SK-N-SH (cell line): ENCODE results near the gene PALM. TPM values are rescaled to one million over a fixed set of nuclear protein-coding genes. Genes with fewer than 3 reads are reported as not detected.

Source experiments
- CTCF ChIA-PET: fragments of 300-600, 350-600 bp; formaldehyde crosslinking; extraction: SDS; loops from one replicate; lab custom pipeline; 2021; lab: Yijun Ruan, JAX
- POLR2A ChIA-PET: fragments of 350-600 bp; sonication (Branson Sonifier 250); formaldehyde crosslinking; extraction: SDS; loops from one replicate; lab custom pipeline; 2020; ENCODE audit warnings: antibody characterized with exemption, inconsistent platforms; lab: Yijun Ruan, JAX
- DNase-seq: peaks from one replicate; pipeline ENCODE4 v3.0.0; 2012
- H2AFZ ChIP-seq: fragments of 200-600 bp; sonication (generic); 2 replicates; pipeline ENCODE4 v1.8.1; 2016; ENCODE audit warnings: antibody characterized with exemption, mild to moderate bottlenecking, low read depth
- H3F3A ChIP-seq: fragments of 200-600 bp; sonication (generic); replicated peaks from 2 replicates; pipeline ENCODE3; 2016; ENCODE audit warnings: antibody characterized with exemption, mild to moderate bottlenecking; ENCODE audit not compliant: insufficient read depth
- H3K27ac ChIP-seq, 2 experiments: fragments of 200-500 bp in 1 of 2; fragments of 200-600 bp in 1 of 2; sonication (Bioruptor generic) in 1 of 2; sonication (generic), shearing (Covaris generic) in 1 of 2; 2 replicates each; pipeline versions ENCODE4 v1.5.1 to v1.6.1; 2014 to 2016; ENCODE audit warnings: low read depth in 2 of 2, inconsistent platforms in 1 of 2, low read length in 1 of 2, mild to moderate bottlenecking in 1 of 2, mixed read lengths in 1 of 2
- H3K27me3 ChIP-seq: fragments of 200-600 bp; sonication (generic), shearing (Covaris generic); 2 replicates; pipeline ENCODE4 v1.6.1; 2016; ENCODE audit warnings: mixed run types; ENCODE audit not compliant: insufficient read depth
- H3K36me3 ChIP-seq, 2 experiments: fragments of 200-500 bp in 1 of 2; fragments of 200-600 bp in 1 of 2; sonication (Bioruptor generic) in 1 of 2; sonication (generic) in 1 of 2; replicated peaks in 1 of 2; 2 replicates each; pipeline versions ENCODE3 to v1.5.1; 2014 to 2016; ENCODE audit warnings: low read length in 1 of 2, mild to moderate bottlenecking in 1 of 2; ENCODE audit not compliant: insufficient read depth in 2 of 2, control insufficient read depth in 1 of 2
- H3K4me1 ChIP-seq, 2 experiments: fragments of 200-500 bp in 1 of 2; fragments of 200-600 bp in 1 of 2; sonication (Bioruptor generic) in 1 of 2; sonication (generic), shearing (Covaris generic) in 1 of 2; 2 replicates each; pipeline versions ENCODE4 v1.5.1 to v1.6.1; 2014 to 2016; ENCODE audit warnings: low read depth in 1 of 2, low read length in 1 of 2, mixed run types in 1 of 2; ENCODE audit not compliant: insufficient read depth in 2 of 2, control insufficient read depth in 1 of 2
- H3K4me2 ChIP-seq: fragments of 200-600 bp; sonication (generic), shearing (Covaris generic); 2 replicates; pipeline ENCODE4 v1.6.1; 2017; ENCODE audit warnings: mixed run types
- H3K4me3 ChIP-seq, 2 experiments: fragments of 200-500 bp in 1 of 2; fragments of 200-600 bp in 1 of 2; sonication (Bioruptor generic) in 1 of 2; sonication (generic), shearing (Covaris generic) in 1 of 2; 2 replicates each; pipeline versions ENCODE4 v1.5.1 to v1.8.1; 2014 to 2016; ENCODE audit warnings: low read depth in 2 of 2, inconsistent platforms in 1 of 2, low read length in 1 of 2, mild to moderate bottlenecking in 1 of 2, mixed read lengths in 1 of 2, moderate library complexity in 1 of 2
- H3K79me2 ChIP-seq: fragments of 200-600 bp; sonication (generic); 2 replicates; pipeline ENCODE4 v1.8.1; 2017; ENCODE audit warnings: mild to moderate bottlenecking; ENCODE audit not compliant: insufficient read depth
- H3K9ac ChIP-seq: fragments of 200-600 bp; sonication (generic); 2 replicates; pipeline ENCODE4 v1.6.1; 2017; ENCODE audit warnings: mixed run types
- H3K9me2 ChIP-seq: fragments of 200-600 bp; sonication (generic); 2 replicates; pipeline ENCODE4 v1.6.1; 2017; ENCODE audit warnings: mixed run types
- H3K9me3 ChIP-seq: fragments of 200-600 bp; sonication (generic); 2 replicates; pipeline ENCODE4 v1.6.1; 2017; ENCODE audit warnings: mixed run types, mild to moderate bottlenecking, moderate library complexity
- H4K20me1 ChIP-seq: fragments of 200-600 bp; sonication (generic); 2 replicates; pipeline ENCODE4 v1.6.1; 2017; ENCODE audit warnings: mild to moderate bottlenecking, mixed run types; ENCODE audit not compliant: insufficient read depth
- FOXJ3 ChIP-seq: sonication (generic); formaldehyde crosslinking; IDR thresholded peaks from 2 replicates; pipeline ENCODE4 v1.5.1; 2020; ENCODE audit warnings: mild to moderate bottlenecking, missing genetic modification reagents
- FOXM1 ChIP-seq: IDR thresholded peaks from 2 replicates; pipeline ENCODE4 v1.4.0; 2012; ENCODE audit warnings: low read depth, mild to moderate bottlenecking
- GATA2 ChIP-seq: sonication (generic); formaldehyde crosslinking; IDR thresholded peaks from 2 replicates; pipeline ENCODE4 v1.5.0; 2020; ENCODE audit warnings: mild to moderate bottlenecking, missing genetic modification reagents
- JUND ChIP-seq: IDR thresholded peaks from 2 replicates; pipeline ENCODE4 v1.4.0; 2012
- MEF2A ChIP-seq: IDR thresholded peaks from 2 replicates; pipeline ENCODE4 v1.4.0; 2012; ENCODE audit warnings: low read depth, borderline replicate concordance
- RCOR1 ChIP-seq: fragments of 150-350 bp; IDR thresholded peaks from 2 replicates; pipeline ENCODE4 v1.6.1; 2017; ENCODE audit warnings: antibody characterized with exemption, low read length
- RFX5 ChIP-seq: IDR thresholded peaks from 2 replicates; pipeline ENCODE4 v1.6.1; 2012; ENCODE audit warnings: mild to moderate bottlenecking, improper control_type of control experiment, low read length
- RXRA ChIP-seq: IDR thresholded peaks from 2 replicates; pipeline ENCODE4 v1.4.0; 2012; ENCODE audit warnings: low read depth, mild to moderate bottlenecking, borderline replicate concordance
- TAF1 ChIP-seq: IDR thresholded peaks from 2 replicates; pipeline ENCODE4 v1.6.1; 2012; ENCODE audit warnings: low read depth, mild to moderate bottlenecking, low read length, moderate library complexity, borderline replicate concordance
- TCF12 ChIP-seq: IDR thresholded peaks from 2 replicates; pipeline ENCODE4 v1.4.0; 2012
- TEAD4 ChIP-seq: IDR thresholded peaks from 2 replicates; pipeline ENCODE4 v1.4.0; 2012; ENCODE audit warnings: mild to moderate bottlenecking, borderline replicate concordance; ENCODE audit not compliant: insufficient read depth
- YY1 ChIP-seq: IDR thresholded peaks from 2 replicates; pipeline ENCODE4 v1.4.0; 2012; ENCODE audit warnings: low read depth, mild to moderate bottlenecking
- WGBS: methylation state at CpG from one replicate; pipeline ENCODE4 v1.1.6; 2017; ENCODE audit warnings: low lambda C conversion rate; 5-methylcytosine and 5-hydroxymethylcytosine counted together
- polyA plus RNA-seq, 3 experiments: library from polyadenylated mRNA; depleted of rRNA; stranded (reverse); fragments of >200 nt; gene quantifications; 2 replicates each; pipeline ENCODE4 v1.2.3, GENCODE V29; 2012
- TF ChIP-seq, protein P1 (sequence below): IDR thresholded peaks from 2 replicates; pipeline ENCODE4; 2012
- TF ChIP-seq, protein P2 (sequence below): fragments of 200-600 bp; sonication (generic); IDR thresholded peaks from 2 replicates; pipeline ENCODE4 v1.6.1; 2017; ENCODE audit warnings: antibody characterized with exemption, mild to moderate bottlenecking, moderate library complexity
- TF ChIP-seq, protein P3 (sequence below): IDR thresholded peaks from 2 replicates; pipeline ENCODE4 v1.4.0; 2012; ENCODE audit warnings: low read depth

PALM gene
- polyA plus RNA-seq, 1 of the 3 experiments (the other 2 are of a cell fraction): 15.6 TPM

DNA sequence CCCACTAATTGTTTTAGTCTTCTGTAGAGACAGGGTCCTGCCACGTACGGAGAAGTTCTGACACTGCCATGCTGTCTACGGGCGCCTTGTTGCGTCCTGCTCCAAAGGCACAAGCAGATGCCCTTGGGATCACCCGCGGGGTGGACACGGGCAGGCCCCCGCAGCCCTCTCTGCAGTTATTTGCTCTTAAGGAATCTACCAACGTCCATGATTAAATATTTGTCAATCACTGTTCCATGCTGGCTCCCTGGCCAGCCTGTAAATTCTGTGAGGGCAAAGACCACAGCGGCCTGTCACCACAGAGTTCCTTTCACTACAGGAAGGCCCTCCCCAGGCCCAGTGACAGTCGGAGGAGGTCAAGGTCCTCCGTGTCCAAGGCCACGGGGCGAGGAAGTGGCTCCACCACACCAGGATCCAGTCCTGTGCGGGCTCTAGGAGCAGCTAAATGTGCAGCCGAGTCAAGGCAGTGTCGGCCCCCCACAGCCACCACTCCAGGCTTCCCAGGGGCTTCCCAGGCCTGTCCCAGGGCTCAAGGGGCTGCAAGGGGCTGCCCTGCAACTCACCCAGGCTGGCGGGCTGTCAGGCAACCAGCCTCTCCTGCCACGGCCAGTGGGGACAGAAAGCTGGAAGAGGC lies 47.8 kb upstream of the PALM start (continued):
- no peak for TF ChIP-seq RCOR1
- TF ChIP-seq, protein P1, sequence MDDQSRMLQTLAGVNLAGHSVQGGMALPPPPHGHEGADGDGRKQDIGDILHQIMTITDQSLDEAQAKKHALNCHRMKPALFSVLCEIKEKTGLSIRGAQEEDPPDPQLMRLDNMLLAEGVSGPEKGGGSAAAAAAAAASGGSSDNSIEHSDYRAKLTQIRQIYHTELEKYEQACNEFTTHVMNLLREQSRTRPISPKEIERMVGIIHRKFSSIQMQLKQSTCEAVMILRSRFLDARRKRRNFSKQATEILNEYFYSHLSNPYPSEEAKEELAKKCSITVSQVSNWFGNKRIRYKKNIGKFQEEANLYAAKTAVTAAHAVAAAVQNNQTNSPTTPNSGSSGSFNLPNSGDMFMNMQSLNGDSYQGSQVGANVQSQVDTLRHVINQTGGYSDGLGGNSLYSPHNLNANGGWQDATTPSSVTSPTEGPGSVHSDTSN: no peak
- no peak for TF ChIP-seq RXRA

GRCh38 chr19:661427-662196 lies 47.1 kb upstream of the PALM start:
- TF ChIP-seq TAF1: no peak
- TF ChIP-seq RXRA: no peak
- TF ChIP-seq FOXM1: no peak
- no peak for TF ChIP-seq YY1
- TF ChIP-seq, protein P2, sequence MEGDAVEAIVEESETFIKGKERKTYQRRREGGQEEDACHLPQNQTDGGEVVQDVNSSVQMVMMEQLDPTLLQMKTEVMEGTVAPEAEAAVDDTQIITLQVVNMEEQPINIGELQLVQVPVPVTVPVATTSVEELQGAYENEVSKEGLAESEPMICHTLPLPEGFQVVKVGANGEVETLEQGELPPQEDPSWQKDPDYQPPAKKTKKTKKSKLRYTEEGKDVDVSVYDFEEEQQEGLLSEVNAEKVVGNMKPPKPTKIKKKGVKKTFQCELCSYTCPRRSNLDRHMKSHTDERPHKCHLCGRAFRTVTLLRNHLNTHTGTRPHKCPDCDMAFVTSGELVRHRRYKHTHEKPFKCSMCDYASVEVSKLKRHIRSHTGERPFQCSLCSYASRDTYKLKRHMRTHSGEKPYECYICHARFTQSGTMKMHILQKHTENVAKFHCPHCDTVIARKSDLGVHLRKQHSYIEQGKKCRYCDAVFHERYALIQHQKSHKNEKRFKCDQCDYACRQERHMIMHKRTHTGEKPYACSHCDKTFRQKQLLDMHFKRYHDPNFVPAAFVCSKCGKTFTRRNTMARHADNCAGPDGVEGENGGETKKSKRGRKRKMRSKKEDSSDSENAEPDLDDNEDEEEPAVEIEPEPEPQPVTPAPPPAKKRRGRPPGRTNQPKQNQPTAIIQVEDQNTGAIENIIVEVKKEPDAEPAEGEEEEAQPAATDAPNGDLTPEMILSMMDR: no peak
- no peak for TF ChIP-seq GATA2 (CRISPR knock-in tag)
- no peak for TF ChIP-seq TEAD4
- TF ChIP-seq MEF2A: no peak
- TF ChIP-seq RFX5: no peak
- TF ChIP-seq FOXJ3: no peak
- no peak for TF ChIP-seq JUND
- TF ChIP-seq, protein P3, sequence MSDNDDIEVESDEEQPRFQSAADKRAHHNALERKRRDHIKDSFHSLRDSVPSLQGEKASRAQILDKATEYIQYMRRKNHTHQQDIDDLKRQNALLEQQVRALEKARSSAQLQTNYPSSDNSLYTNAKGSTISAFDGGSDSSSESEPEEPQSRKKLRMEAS: no peak
- no peak for TF ChIP-seq TCF12
- peak overlapping the region; percentile 99 for H3K4me2 ChIP-seq
- H3K36me3 ChIP-seq: peaks cover 0 to 9% of the 10 kb centered on the region in 2 experiments
- H3K4me3 ChIP-seq: peak overlapping the region; percentile 86 to 96
- WGBS: 32% methylated on average over 31 of the region's 31 CpGs
- H3K9me2 ChIP-seq: no peaks in the 10 kb centered on the region
- H3K27ac ChIP-seq: peak overlapping the region in 1 of 2 experiments; percentile 54; a peak in 2 of 4 replicates
- no peak for DNase-seq
- peaks cover 66% of the 10 kb centered on the region for H3K79me2 ChIP-seq
- POLR2A ChIA-PET: interaction anchor here (0.9 kb wide), 1 partner anchor 19 kb away, joined by 3 read pairs; no protein-coding TSS in a partner anchor
- H3K9me3 ChIP-seq: no peaks in the 10 kb centered on the region
- peaks cover 7 to 32% of the 10 kb centered on the region in 2 experiments; a peak in 2 of 4 replicates for H3K4me1 ChIP-seq
- H3K9ac ChIP-seq: peak overlapping the region; percentile 97
- no peaks in the 10 kb centered on the region for H3K27me3 ChIP-seq
- no peak overlapping the region; the same call in 1 of the 2 replicates for H2AFZ ChIP-seq
- CTCF ChIA-PET: interaction anchor here (1.0 kb wide), 1 partner anchor 76 kb away, joined by 4 read pairs; no protein-coding TSS in a partner anchor
- peaks cover 59% of the 10 kb centered on the region for H4K20me1 ChIP-seq
- H3F3A ChIP-seq: peaks cover 4% of the 10 kb centered on the region
